ENCODE data around the gene PRICKLE3. TPM values are rescaled to one million over a fixed set of nuclear protein-coding genes. Genes with fewer than 3 reads are reported as not detected.

Gene PRICKLE3
- total RNA-seq, 1 donor from 2014 or later: 9.7 TPM

GRCh38 chrX:49164589-49165360, 21.4 kb downstream of the PRICKLE3 start:
- H3K4me3 ChIP-seq: peak overlapping the region; percentile 64
- peak overlapping the region; percentile 95 for H3K27ac ChIP-seq (replicated peaks)
- no peak for DNase-seq
- H3K36me3 ChIP-seq: no peaks in the 10 kb centered on the region
- peaks cover 24% of the 10 kb centered on the region for H3K4me1 ChIP-seq
- intact Hi-C loops (cut with micrococcal nuclease): no loop called here
- no peak for TF ChIP-seq CTCF (IDR thresholded peaks at IDR 0.05; ENCODE audit: borderline replicate concordance)
- H3K27me3 ChIP-seq (ENCODE audit: low read depth): no peaks in the 10 kb centered on the region
- no peaks in the 10 kb centered on the region for H3K9me3 ChIP-seq (replicated peaks)

DNA sequence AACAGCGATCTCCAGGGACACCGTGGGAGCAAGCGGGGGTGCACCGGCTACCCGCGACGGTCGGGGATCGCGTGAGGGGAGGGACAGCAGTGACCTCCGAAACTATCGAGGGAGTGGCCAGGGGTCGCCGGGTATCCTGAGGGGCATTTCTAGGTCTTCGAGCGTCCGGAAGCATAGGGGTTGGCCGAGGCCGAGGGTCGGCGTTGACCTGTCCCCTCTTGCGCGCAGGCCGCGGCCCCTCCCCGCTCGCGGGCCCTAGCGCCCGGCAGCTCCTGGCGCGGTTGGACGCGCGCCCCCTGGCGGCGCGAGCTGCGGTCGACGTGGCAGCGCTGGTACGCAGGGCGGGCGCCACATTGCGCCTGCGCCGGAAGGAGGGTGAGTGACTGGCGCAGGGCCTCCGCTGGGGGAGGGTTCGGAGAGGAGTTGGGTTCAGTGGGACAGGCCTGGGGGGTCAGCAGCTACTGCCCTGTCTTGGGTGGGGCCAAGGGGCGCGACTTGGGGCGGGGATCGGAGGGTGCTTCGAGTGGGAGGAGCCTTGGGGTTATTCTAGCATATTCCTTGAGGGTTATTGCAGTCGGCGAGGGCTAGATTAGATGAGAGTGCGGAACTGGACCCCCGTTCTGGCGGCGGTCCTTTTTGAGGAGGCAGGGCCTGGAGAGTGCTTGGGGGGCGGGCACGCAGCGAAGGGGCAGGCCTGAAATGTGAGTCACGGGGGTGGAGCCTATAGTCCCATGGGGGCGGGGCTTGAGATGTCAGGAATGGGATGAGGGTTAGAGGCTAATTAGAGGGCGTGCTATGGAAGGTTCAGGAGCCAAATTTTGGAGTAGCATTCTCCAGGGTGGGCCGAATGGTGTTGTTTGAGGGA, 22.4 kb downstream of the PRICKLE3 start:
- peak overlapping the region; percentile 95 for H3K27ac ChIP-seq (replicated peaks)
- H3K4me3 ChIP-seq: peak overlapping the region; percentile 64
- DNase-seq: peak; percentile 88
- H3K36me3 ChIP-seq: no peaks in the 10 kb centered on the region
- H3K27me3 ChIP-seq (ENCODE audit: low read depth): no peaks in the 10 kb centered on the region
- TF ChIP-seq CTCF (IDR thresholded peaks at IDR 0.05; ENCODE audit: borderline replicate concordance): peak; percentile 81
- intact Hi-C loops (cut with micrococcal nuclease): no loop called here
- peaks cover 24% of the 10 kb centered on the region for H3K4me1 ChIP-seq
- H3K9me3 ChIP-seq (replicated peaks): no peaks in the 10 kb centered on the region

- H3K27me3 ChIP-seq (ENCODE audit: low read depth): no peaks in the 10 kb centered on the region
- H3K27ac ChIP-seq (replicated peaks): peak within 1 kb of the TSS; percentile 95
- no peak for DNase-seq
- peak within 1 kb of the TSS; percentile 64 for H3K4me3 ChIP-seq
- no peaks in the 10 kb centered on the region for H3K36me3 ChIP-seq
- TF ChIP-seq CTCF (IDR thresholded peaks at IDR 0.05; ENCODE audit: borderline replicate concordance): no peak
- no peaks in the 10 kb centered on the region for H3K9me3 ChIP-seq (replicated peaks)
- intact Hi-C loops (cut with micrococcal nuclease): no loop called here
- peaks cover 17% of the 10 kb centered on the region for H3K4me1 ChIP-seq
These were observed 23.6 kb downstream of the PRICKLE3 start, which contains the start of gene MAGIX for GRCh38 chrX:49162620-49163019. Gene MAGIX (plus strand): TSS chrX:49162758. CDS start chrX:49162890, 132 bp downstream.

DNA sequence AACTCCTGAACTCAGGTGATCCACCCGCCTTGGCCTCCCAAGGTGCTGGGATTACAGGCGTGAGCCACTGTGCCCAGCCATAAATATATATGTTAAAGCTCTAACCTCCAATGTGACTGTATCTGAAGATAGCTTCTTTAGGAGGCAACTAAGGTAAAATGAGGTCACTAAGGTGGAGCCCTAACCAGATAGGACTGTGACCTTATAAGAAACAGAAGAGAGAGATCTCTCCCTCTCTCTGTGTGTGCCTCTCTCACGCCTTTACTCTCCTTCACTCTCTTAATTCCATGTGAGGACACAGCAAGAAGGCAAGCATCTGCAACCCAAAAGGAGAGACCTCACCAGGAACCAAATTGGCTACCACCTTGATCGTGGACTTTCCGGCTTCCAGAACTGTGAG, 24.5 kb downstream of the PRICKLE3 start:
- intact Hi-C loops (cut with micrococcal nuclease): no loop called here
- Histone ChIP-seq H3K4me3 (no peak overlapping the region), H3K27ac (replicated peaks) (no peak overlapping the region), H3K36me3 (no peaks in the 10 kb centered on the region), H3K4me1 (peaks cover 13% of the 10 kb centered on the region), H3K27me3 (ENCODE audit: low read depth) (no peaks in the 10 kb centered on the region), H3K9me3 (replicated peaks) (no peaks in the 10 kb centered on the region)
- no peak for DNase-seq
- no peak for TF ChIP-seq CTCF (IDR thresholded peaks at IDR 0.05; ENCODE audit: borderline replicate concordance)

DNA sequence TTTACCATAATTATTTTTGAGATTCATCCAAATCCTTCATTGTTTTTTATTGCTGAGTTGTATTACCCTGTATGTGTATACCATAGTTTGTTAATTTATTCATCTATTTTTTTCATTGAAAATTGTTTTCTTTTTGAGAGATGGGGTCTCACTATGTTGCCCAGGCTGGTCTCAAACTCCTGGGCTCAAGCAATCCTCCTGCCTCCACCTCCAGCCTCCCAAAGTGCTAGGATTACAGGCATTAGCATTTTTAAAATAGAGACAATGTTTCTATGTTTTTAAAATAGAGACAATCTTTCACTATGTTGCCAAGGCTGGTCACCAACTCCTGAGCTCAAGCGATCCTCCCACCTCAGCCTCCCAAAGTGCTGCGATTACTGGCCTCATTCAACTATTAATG, 25.3 kb downstream of the PRICKLE3 start:
- H3K27me3 ChIP-seq (ENCODE audit: low read depth): no peaks in the 10 kb centered on the region
- no peak overlapping the region for H3K27ac ChIP-seq (replicated peaks)
- no peak overlapping the region for H3K4me3 ChIP-seq
- intact Hi-C loops (cut with micrococcal nuclease): no loop called here
- no peak for DNase-seq
- TF ChIP-seq CTCF (IDR thresholded peaks at IDR 0.05; ENCODE audit: borderline replicate concordance): no peak
- H3K9me3 ChIP-seq (replicated peaks): no peaks in the 10 kb centered on the region
- peaks cover 10% of the 10 kb centered on the region for H3K4me1 ChIP-seq
- no peaks in the 10 kb centered on the region for H3K36me3 ChIP-seq

Data from left ventricle myocardium inferior (tissue), 1 donor.